Skeletal muscle satellite cell (primary cell): Measurements from ENCODE around the gene WDR7.

ENCODE experiments used
- H3K27me3 ChIP-seq: 2 replicates; pipeline ENCODE4 v1.7.0; 2013; ENCODE audit warnings: low read length; ENCODE audit not compliant: control insufficient read depth, insufficient read depth
- H3K36me3 ChIP-seq: 2 replicates; pipeline ENCODE4 v1.7.0; 2013; ENCODE audit warnings: mild to moderate bottlenecking, control low read depth, low read length; ENCODE audit not compliant: insufficient read depth
- H3K4me1 ChIP-seq: 2 replicates; pipeline ENCODE4 v1.7.0; 2013; ENCODE audit warnings: low read length; ENCODE audit not compliant: control insufficient read depth, insufficient read depth
- H3K4me2 ChIP-seq: 2 replicates; pipeline ENCODE4 v1.7.0; 2013; ENCODE audit warnings: mild to moderate bottlenecking, low read length
- H3K4me3 ChIP-seq: 2 replicates; pipeline ENCODE4 v1.7.0; 2013; ENCODE audit warnings: low read length
- H3K9ac ChIP-seq: 2 replicates; pipeline ENCODE4 v1.7.0; 2013; ENCODE audit warnings: mild to moderate bottlenecking, low read depth, low read length, moderate library complexity
- H3K9me3 ChIP-seq: replicated peaks from 2 replicates; pipeline ENCODE4 v1.7.0; 2013; ENCODE audit warnings: mild to moderate bottlenecking, control low read depth, low read length

The WDR7 gene

GRCh38 chr18:56659111-56659510, 8.0 kb downstream of the WDR7 start:
- Histone ChIP-seq H3K4me2 (no peak overlapping the region), H3K4me1 (peaks cover 8% of the 10 kb centered on the region), H3K4me3 (no peak overlapping the region), H3K9me3 (no peaks in the 10 kb centered on the region), H3K36me3 (no peaks in the 10 kb centered on the region), H3K9ac (no peak overlapping the region), H3K27me3 (no peaks in the 10 kb centered on the region)

GRCh38 chr18:56660655-56661054, 9.5 kb downstream of the WDR7 start:
- Histone ChIP-seq H3K4me2 (no peak overlapping the region), H3K4me1 (peaks cover 8% of the 10 kb centered on the region), H3K27me3 (no peaks in the 10 kb centered on the region), H3K9me3 (no peaks in the 10 kb centered on the region), H3K9ac (no peak overlapping the region), H3K4me3 (no peak overlapping the region), H3K36me3 (no peaks in the 10 kb centered on the region)

GRCh38 chr18:56661360-56662062, 10.4 kb downstream of the WDR7 start:
- no peak overlapping the region for H3K4me2 ChIP-seq
- H3K36me3 ChIP-seq, result no peaks in the 10 kb centered on the region
- no peak overlapping the region for H3K9ac ChIP-seq
- no peak overlapping the region for H3K4me3 ChIP-seq
- H3K27me3 ChIP-seq, result no peaks in the 10 kb centered on the region
- no peaks in the 10 kb centered on the region for H3K9me3 ChIP-seq
- peaks cover 8% of the 10 kb centered on the region for H3K4me1 ChIP-seq

GRCh38 chr18:56662063-56662408, 10.9 kb downstream of the WDR7 start:
- no peak overlapping the region for H3K9ac ChIP-seq
- H3K27me3 ChIP-seq, result no peaks in the 10 kb centered on the region
- no peaks in the 10 kb centered on the region for H3K9me3 ChIP-seq
- H3K4me1 ChIP-seq, result peaks cover 8% of the 10 kb centered on the region
- H3K36me3 ChIP-seq, result no peaks in the 10 kb centered on the region
- H3K4me2 ChIP-seq, result no peak overlapping the region
- no peak overlapping the region for H3K4me3 ChIP-seq

GRCh38 chr18:56662502-56662901, 11.3 kb downstream of the WDR7 start:
- H3K9ac ChIP-seq, result no peak overlapping the region
- H3K4me3 ChIP-seq, result no peak overlapping the region
- no peak overlapping the region for H3K4me2 ChIP-seq
- H3K4me1 ChIP-seq, result peaks cover 8% of the 10 kb centered on the region
- no peaks in the 10 kb centered on the region for H3K36me3 ChIP-seq
- H3K9me3 ChIP-seq, result no peaks in the 10 kb centered on the region
- no peaks in the 10 kb centered on the region for H3K27me3 ChIP-seq

- no peak overlapping the region for H3K4me2 ChIP-seq
- H3K27me3 ChIP-seq, result no peaks in the 10 kb centered on the region
- no peak overlapping the region for H3K9ac ChIP-seq
- no peaks in the 10 kb centered on the region for H3K36me3 ChIP-seq
- H3K9me3 ChIP-seq, result no peaks in the 10 kb centered on the region
- no peak overlapping the region for H3K4me3 ChIP-seq
- peaks cover 8% of the 10 kb centered on the region for H3K4me1 ChIP-seq
Observed at GRCh38 chr18:56662902-56663301, 11.7 kb downstream of the WDR7 start.

- Histone ChIP-seq H3K27me3 (no peaks in the 10 kb centered on the region), H3K9me3 (no peaks in the 10 kb centered on the region), H3K4me2 (no peak overlapping the region), H3K4me1 (no peaks in the 10 kb centered on the region), H3K4me3 (no peak overlapping the region), H3K36me3 (peaks cover 4% of the 10 kb centered on the region), H3K9ac (no peak overlapping the region)
Observed at GRCh38 chr18:56672391-56672790, 21.2 kb downstream of the WDR7 start.

GRCh38 chr18:56672981-56673380, 21.8 kb downstream of the WDR7 start:
- Histone ChIP-seq H3K9me3 (no peaks in the 10 kb centered on the region), H3K36me3 (peaks cover 4% of the 10 kb centered on the region), H3K4me1 (no peaks in the 10 kb centered on the region), H3K4me3 (no peak overlapping the region), H3K9ac (no peak overlapping the region), H3K4me2 (no peak overlapping the region), H3K27me3 (no peaks in the 10 kb centered on the region)

- Histone ChIP-seq H3K27me3 (no peaks in the 10 kb centered on the region), H3K4me1 (no peaks in the 10 kb centered on the region), H3K36me3 (peaks cover 4% of the 10 kb centered on the region), H3K4me3 (no peak overlapping the region), H3K9ac (no peak overlapping the region), H3K4me2 (no peak overlapping the region), H3K9me3 (no peaks in the 10 kb centered on the region)
Observed at GRCh38 chr18:56676639-56677038, 25.5 kb downstream of the WDR7 start.

GRCh38 chr18:56678836-56679565, 27.8 kb downstream of the WDR7 start:
- Histone ChIP-seq H3K4me2 (no peak overlapping the region), H3K27me3 (no peaks in the 10 kb centered on the region), H3K4me3 (no peak overlapping the region), H3K9me3 (no peaks in the 10 kb centered on the region), H3K4me1 (no peaks in the 10 kb centered on the region), H3K36me3 (no peaks in the 10 kb centered on the region), H3K9ac (no peak overlapping the region)

GRCh38 chr18:56684277-56684676, 33.1 kb downstream of the WDR7 start:
- Histone ChIP-seq H3K27me3 (no peaks in the 10 kb centered on the region), H3K4me3 (no peak overlapping the region), H3K9me3 (no peaks in the 10 kb centered on the region), H3K9ac (no peak overlapping the region), H3K4me1 (no peaks in the 10 kb centered on the region), H3K4me2 (no peak overlapping the region), H3K36me3 (peaks cover under 1% of the 10 kb centered on the region)

- Histone ChIP-seq H3K9ac (no peak overlapping the region), H3K4me2 (no peak overlapping the region), H3K9me3 (no peaks in the 10 kb centered on the region), H3K4me3 (no peak overlapping the region), H3K27me3 (no peaks in the 10 kb centered on the region), H3K36me3 (peaks cover 8% of the 10 kb centered on the region), H3K4me1 (no peaks in the 10 kb centered on the region)
Observed at GRCh38 chr18:56691530-56691929, 40.4 kb downstream of the WDR7 start.
